Measurements from ENCODE around the gene ADCY9.

DNA sequence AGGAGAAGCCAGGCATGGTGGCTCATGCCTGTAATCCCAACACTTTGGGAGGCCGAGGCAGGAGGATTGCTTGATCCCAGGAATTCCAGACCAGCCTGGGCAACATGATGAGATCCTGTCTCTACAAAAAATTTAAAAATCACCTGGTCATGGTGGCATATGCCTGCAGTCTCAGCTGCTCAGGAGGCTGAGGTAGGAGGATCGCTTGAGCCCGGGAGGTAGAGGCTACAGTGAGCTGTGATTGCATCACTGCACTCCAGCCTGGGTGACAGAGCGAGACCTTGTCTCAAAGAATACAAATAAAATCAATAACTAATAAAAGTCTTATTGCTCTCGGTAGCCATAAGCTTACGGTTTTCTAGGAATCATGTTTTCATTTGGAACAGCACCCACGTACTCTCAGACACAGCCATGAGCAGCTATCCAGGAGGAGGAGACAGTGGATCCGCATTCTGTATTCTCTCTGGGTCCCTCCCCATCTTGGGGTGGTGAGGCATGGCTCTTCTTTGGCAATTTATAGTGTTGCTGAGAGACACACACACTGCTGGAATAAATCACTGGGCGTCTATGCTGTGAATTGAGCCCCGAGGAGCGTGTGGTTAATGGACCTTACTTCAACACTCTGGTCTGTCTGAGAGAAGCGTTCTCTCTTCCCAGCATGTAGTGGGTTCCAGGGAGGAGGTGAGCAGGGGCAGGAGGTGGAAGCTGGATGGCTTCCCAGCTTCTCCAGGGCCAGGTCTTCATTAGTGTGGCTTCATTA is 8.5 kb upstream of the ADCY9 start:
- TF ChIP-seq, protein P1, sequence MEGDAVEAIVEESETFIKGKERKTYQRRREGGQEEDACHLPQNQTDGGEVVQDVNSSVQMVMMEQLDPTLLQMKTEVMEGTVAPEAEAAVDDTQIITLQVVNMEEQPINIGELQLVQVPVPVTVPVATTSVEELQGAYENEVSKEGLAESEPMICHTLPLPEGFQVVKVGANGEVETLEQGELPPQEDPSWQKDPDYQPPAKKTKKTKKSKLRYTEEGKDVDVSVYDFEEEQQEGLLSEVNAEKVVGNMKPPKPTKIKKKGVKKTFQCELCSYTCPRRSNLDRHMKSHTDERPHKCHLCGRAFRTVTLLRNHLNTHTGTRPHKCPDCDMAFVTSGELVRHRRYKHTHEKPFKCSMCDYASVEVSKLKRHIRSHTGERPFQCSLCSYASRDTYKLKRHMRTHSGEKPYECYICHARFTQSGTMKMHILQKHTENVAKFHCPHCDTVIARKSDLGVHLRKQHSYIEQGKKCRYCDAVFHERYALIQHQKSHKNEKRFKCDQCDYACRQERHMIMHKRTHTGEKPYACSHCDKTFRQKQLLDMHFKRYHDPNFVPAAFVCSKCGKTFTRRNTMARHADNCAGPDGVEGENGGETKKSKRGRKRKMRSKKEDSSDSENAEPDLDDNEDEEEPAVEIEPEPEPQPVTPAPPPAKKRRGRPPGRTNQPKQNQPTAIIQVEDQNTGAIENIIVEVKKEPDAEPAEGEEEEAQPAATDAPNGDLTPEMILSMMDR (conservative IDR thresholded peaks at IDR 0.05), result no peak
- TF ChIP-seq EZH2 (IDR thresholded peaks at IDR 0.05; ENCODE audit: low read depth), result no peak

Measured in PC-9 (cell line).